Measurements from ENCODE around the gene PRKAA1. TPM values are rescaled to one million over a fixed set of nuclear protein-coding genes. Genes with fewer than 3 reads are reported as not detected.
"Not testable (repeated sequence)": the region's sequence is repeated elsewhere in the genome, so short reads cannot be mapped to it uniquely, and the experiment has no call there.

PRKAA1 gene
- total RNA-seq, 1 donor from 2014 or later: 95.4 TPM

DNA sequence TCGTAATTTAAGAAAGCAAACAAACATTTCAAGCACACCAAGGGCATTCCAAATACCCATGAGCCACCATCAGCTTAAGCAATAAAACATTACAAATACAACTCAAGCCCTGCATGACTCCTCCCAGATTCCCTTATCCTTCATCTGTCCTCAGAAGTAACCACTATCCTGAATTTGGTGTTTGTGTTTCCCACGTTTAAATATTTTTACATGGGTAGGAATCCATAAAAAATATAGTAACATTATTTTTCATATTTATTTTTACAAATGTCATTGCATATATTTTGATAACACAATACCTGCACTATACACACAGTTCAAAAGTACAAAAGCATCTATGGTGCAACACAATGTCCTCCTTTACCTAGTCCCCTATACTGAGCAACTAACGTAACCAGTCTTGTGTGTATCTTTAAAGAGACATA, 6.4 kb downstream of the PRKAA1 start:
- peaks cover 2% of the 10 kb centered on the region for H3K27me3 Mint-ChIP-seq (ENCODE audit: unreplicated experiment)
- H3K9me3 Mint-ChIP-seq (ENCODE audit: unreplicated experiment): no peaks in the 10 kb centered on the region
- H3K4me1 Mint-ChIP-seq (ENCODE audit: unreplicated experiment): peaks cover 26% of the 10 kb centered on the region
- DNase-seq (ENCODE audit: low spot score): no peak
- no peak overlapping the region for H3K4me3 Mint-ChIP-seq (ENCODE audit: unreplicated experiment)
- TF ChIP-seq, protein P1, sequence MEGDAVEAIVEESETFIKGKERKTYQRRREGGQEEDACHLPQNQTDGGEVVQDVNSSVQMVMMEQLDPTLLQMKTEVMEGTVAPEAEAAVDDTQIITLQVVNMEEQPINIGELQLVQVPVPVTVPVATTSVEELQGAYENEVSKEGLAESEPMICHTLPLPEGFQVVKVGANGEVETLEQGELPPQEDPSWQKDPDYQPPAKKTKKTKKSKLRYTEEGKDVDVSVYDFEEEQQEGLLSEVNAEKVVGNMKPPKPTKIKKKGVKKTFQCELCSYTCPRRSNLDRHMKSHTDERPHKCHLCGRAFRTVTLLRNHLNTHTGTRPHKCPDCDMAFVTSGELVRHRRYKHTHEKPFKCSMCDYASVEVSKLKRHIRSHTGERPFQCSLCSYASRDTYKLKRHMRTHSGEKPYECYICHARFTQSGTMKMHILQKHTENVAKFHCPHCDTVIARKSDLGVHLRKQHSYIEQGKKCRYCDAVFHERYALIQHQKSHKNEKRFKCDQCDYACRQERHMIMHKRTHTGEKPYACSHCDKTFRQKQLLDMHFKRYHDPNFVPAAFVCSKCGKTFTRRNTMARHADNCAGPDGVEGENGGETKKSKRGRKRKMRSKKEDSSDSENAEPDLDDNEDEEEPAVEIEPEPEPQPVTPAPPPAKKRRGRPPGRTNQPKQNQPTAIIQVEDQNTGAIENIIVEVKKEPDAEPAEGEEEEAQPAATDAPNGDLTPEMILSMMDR (IDR thresholded peaks at IDR 0.05; ENCODE audit: unreplicated experiment): no peak
- peaks cover 15% of the 10 kb centered on the region for H3K36me3 Mint-ChIP-seq (ENCODE audit: low read depth, unreplicated experiment)
- no peak overlapping the region for H3K27ac Mint-ChIP-seq (ENCODE audit: unreplicated experiment)

DNA sequence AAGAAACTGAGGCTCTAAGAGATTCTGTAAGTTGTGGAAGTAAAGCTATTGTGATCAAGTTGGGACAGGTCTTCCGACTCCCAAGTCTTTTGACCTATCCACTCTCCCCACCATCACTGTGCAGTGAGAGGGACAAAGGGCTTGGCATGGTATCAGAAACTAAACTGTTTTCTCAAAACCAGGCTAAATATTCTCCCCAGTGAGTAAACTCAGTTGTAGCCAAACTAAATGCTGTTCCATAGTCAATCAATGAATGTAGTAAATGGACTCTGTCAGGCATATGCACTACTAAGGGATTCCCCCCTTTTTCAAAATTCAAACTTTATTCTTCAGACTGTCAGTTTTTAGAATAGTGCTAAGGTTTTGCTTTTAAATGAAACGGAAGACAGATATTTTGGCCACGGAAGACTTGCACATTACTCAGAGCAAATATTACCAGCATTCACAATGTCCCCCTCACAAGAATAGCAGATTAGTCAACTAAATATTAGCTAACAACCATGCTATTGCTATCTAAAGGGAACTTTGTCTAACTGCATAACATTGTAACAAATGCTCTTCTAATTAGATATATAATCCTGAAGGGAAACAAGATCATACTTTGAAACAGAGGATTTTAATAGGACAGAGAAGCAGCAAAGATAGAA, 7.1 kb downstream of the PRKAA1 start:
- Mint-ChIP-seq H3K27ac (ENCODE audit: unreplicated experiment) (no peak overlapping the region), H3K27me3 (ENCODE audit: unreplicated experiment) (peaks cover 3% of the 10 kb centered on the region), H3K9me3 (ENCODE audit: unreplicated experiment) (no peaks in the 10 kb centered on the region), H3K4me1 (ENCODE audit: unreplicated experiment) (peaks cover 26% of the 10 kb centered on the region), H3K4me3 (ENCODE audit: unreplicated experiment) (no peak overlapping the region), H3K36me3 (ENCODE audit: low read depth, unreplicated experiment) (peaks cover 15% of the 10 kb centered on the region)
- TF ChIP-seq, protein P1 (IDR thresholded peaks at IDR 0.05; ENCODE audit: unreplicated experiment): no peak
- DNase-seq (ENCODE audit: low spot score): no peak

DNA sequence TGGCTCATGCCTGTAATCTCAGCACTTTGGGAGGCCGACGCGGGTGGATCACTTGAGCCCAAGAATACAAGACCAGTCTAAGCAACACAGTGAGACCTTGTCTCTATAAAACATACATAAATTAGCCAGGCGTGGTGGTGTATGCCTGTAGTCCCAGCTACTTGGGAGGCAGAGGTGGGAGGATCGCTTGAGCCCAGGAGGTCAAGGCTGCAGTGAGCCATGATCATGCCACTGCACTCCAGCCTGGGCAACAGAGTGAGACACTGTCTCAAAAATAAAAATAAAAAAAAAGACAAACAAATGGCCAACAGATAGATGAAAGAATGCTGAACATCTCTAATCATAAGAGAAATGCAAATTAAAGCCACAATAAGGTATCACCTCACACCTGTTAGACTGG, 9.2 kb downstream of the PRKAA1 start:
- DNase-seq (ENCODE audit: low spot score); H3K4me3 Mint-ChIP-seq (ENCODE audit: unreplicated experiment); H3K27me3 Mint-ChIP-seq (ENCODE audit: unreplicated experiment); H3K27ac Mint-ChIP-seq (ENCODE audit: unreplicated experiment); H3K9me3 Mint-ChIP-seq (ENCODE audit: unreplicated experiment): not testable (repeated sequence)
- Mint-ChIP-seq H3K36me3 (ENCODE audit: low read depth, unreplicated experiment) (peaks cover 11% of the 10 kb centered on the region), H3K4me1 (ENCODE audit: unreplicated experiment) (peaks cover 15% of the 10 kb centered on the region)

DNA sequence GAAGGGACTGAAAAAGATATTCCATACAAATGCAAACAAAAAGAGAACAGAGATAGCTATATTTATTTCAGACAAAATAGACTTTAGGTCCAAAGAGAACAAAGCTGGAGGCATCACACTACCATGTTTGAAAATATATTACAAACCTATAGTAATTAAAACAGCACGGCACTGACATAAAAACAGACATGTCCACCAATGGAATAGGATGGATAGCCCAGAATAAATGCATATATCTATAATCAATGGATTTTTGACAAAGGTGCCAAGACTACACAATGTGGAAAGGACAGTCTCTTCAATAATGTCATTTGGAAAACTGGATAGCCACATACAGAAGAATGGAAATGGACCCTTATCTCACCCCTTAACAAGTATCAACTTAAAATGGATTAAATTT, 10.2 kb downstream of the PRKAA1 start:
- Mint-ChIP-seq H3K27me3 (ENCODE audit: unreplicated experiment) (peaks cover 3% of the 10 kb centered on the region), H3K36me3 (ENCODE audit: low read depth, unreplicated experiment) (peaks cover 11% of the 10 kb centered on the region), H3K4me1 (ENCODE audit: unreplicated experiment) (peaks cover 7% of the 10 kb centered on the region), H3K27ac (ENCODE audit: unreplicated experiment) (no peak overlapping the region), H3K9me3 (ENCODE audit: unreplicated experiment) (no peaks in the 10 kb centered on the region), H3K4me3 (ENCODE audit: unreplicated experiment) (peak overlapping the region; percentile 74)
- TF ChIP-seq, protein P1 (IDR thresholded peaks at IDR 0.05; ENCODE audit: unreplicated experiment): no peak
- no peak for DNase-seq (ENCODE audit: low spot score)

DNA sequence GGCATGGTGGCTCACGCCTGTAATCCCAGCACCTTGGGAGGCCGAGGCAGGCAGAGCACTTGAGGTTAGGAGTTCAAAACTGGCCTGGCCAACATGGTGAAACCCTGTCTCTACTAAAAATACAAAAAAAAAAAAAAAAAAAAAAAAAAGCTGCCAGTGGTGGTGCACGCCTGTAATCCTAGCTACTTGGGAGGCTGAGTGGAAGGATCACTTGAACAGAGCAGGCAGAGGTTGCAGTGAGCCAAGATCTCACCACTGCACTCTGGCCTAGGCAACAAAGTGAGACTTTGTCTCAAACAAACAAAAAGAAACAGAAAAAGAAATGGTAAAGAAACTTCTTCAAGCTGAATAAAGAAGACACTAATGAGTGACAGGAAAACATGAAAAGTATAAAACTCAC, 11.5 kb downstream of the PRKAA1 start:
- not testable (repeated sequence) for H3K9me3 Mint-ChIP-seq (ENCODE audit: unreplicated experiment)

DNA sequence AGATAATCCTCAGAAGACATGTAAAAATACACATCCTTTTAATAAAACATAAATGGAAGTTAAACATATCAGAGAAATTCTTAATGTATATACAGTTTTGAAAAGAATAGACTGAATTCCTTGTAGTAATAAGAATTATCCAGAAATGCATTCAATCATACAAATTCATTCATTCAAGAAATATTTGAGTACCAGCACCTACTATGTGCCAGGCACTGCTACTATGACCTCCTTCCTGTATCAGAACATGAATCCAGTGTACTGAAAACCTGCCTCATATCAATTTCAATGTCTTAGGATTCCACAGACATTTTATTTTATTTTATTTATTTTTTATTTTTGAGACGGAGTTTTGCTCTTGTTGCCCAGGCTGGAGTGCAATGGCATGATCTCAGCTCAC, 13.3 kb downstream of the PRKAA1 start:
- Mint-ChIP-seq H3K36me3 (ENCODE audit: low read depth, unreplicated experiment) (peaks cover 11% of the 10 kb centered on the region), H3K9me3 (ENCODE audit: unreplicated experiment) (no peaks in the 10 kb centered on the region), H3K27ac (ENCODE audit: unreplicated experiment) (no peak overlapping the region), H3K27me3 (ENCODE audit: unreplicated experiment) (peaks cover 3% of the 10 kb centered on the region), H3K4me3 (ENCODE audit: unreplicated experiment) (no peak overlapping the region), H3K4me1 (ENCODE audit: unreplicated experiment) (peaks cover 6% of the 10 kb centered on the region)
- TF ChIP-seq, protein P1 (IDR thresholded peaks at IDR 0.05; ENCODE audit: unreplicated experiment): no peak
- no peak for DNase-seq (ENCODE audit: low spot score)

More for the DNA sequence above, 11.5 kb downstream of the PRKAA1 start:
- not testable (repeated sequence) for DNase-seq (ENCODE audit: low spot score); H3K4me3 Mint-ChIP-seq (ENCODE audit: unreplicated experiment); H3K27ac Mint-ChIP-seq (ENCODE audit: unreplicated experiment); H3K4me1 Mint-ChIP-seq (ENCODE audit: unreplicated experiment); H3K27me3 Mint-ChIP-seq (ENCODE audit: unreplicated experiment)
- H3K36me3 Mint-ChIP-seq (ENCODE audit: low read depth, unreplicated experiment): peaks cover 11% of the 10 kb centered on the region

Data from endothelial cell (in vitro differentiated cells).